KOPT-K1 (cell line): Measurements from ENCODE around the gene PAQR5.
"Not testable (repeated sequence)": the region's sequence is repeated elsewhere in the genome, so short reads cannot be mapped to it uniquely, and the experiment has no call there.

ENCODE experiments used
- H3K27ac ChIP-seq: fragments of 200-600 bp; sonication (generic); 2 replicates; pipeline ENCODE4 v1.5.1; 2016; ENCODE audit warnings: antibody characterized with exemption, mild to moderate bottlenecking, low read depth, low read length; ENCODE audit not compliant: poor library complexity, severe bottlenecking
- H3K36me3 ChIP-seq: fragments of 200-600 bp; sonication (generic); 2 replicates; pipeline ENCODE4 v1.5.1; 2017; ENCODE audit warnings: antibody characterized with exemption, mild to moderate bottlenecking, low read length, moderate library complexity; ENCODE audit not compliant: insufficient read depth
- H3K9me3 ChIP-seq: fragments of 200-600 bp; sonication (generic); 2 replicates; pipeline ENCODE4 v1.5.1; 2017; ENCODE audit warnings: antibody characterized with exemption, low read length, mild to moderate bottlenecking; ENCODE audit not compliant: insufficient read depth, poor library complexity, severe bottlenecking

Gene PAQR5

GRCh38 chr15:69288531-69289341 lies 10.0 kb upstream of the PAQR5 start:
- H3K27ac ChIP-seq: no peak overlapping the region
- H3K36me3 ChIP-seq: no peaks in the 10 kb centered on the region
- no peaks in the 10 kb centered on the region for H3K9me3 ChIP-seq

GRCh38 chr15:69289342-69290146 lies 9.2 kb upstream of the PAQR5 start:
- Histone ChIP-seq H3K27ac (no peak overlapping the region), H3K9me3 (no peaks in the 10 kb centered on the region)

GRCh38 chr15:69290346-69291164 lies 8.2 kb upstream of the PAQR5 start:
- Histone ChIP-seq H3K9me3 (no peaks in the 10 kb centered on the region), H3K27ac (no peak overlapping the region), H3K36me3 (no peaks in the 10 kb centered on the region)

More at GRCh38 chr15:69289342-69290146, 9.2 kb upstream of the PAQR5 start:
- no peaks in the 10 kb centered on the region for H3K36me3 ChIP-seq

GRCh38 chr15:69291651-69292050 lies 7.1 kb upstream of the PAQR5 start:
- not testable (repeated sequence) for H3K27ac ChIP-seq, H3K9me3 ChIP-seq, H3K36me3 ChIP-seq

- Histone ChIP-seq H3K27ac (no peak overlapping the region), H3K9me3 (no peaks in the 10 kb centered on the region)
Measured at GRCh38 chr15:69292826-69293420, 5.8 kb upstream of the PAQR5 start.

GRCh38 chr15:69293741-69294615 lies 4.7 kb upstream of the PAQR5 start:
- Histone ChIP-seq H3K36me3 (no peaks in the 10 kb centered on the region), H3K27ac (no peak overlapping the region), H3K9me3 (no peaks in the 10 kb centered on the region)

More at GRCh38 chr15:69292826-69293420, 5.8 kb upstream of the PAQR5 start:
- no peaks in the 10 kb centered on the region for H3K36me3 ChIP-seq

- H3K27ac ChIP-seq: no peak overlapping the region
- no peaks in the 10 kb centered on the region for H3K36me3 ChIP-seq
- no peaks in the 10 kb centered on the region for H3K9me3 ChIP-seq
Measured at GRCh38 chr15:69296606-69297005, 2.1 kb upstream of the PAQR5 start.

GRCh38 chr15:69297642-69298353 lies 914 bp upstream of the PAQR5 start:
- Histone ChIP-seq H3K36me3 (no peaks in the 10 kb centered on the region), H3K9me3 (no peaks in the 10 kb centered on the region), H3K27ac (no peak overlapping the region)

GRCh38 chr15:69298354-69298696 lies 387 bp upstream of the PAQR5 start:
- no peak overlapping the region for H3K27ac ChIP-seq
- no peaks in the 10 kb centered on the region for H3K36me3 ChIP-seq
- no peaks in the 10 kb centered on the region for H3K9me3 ChIP-seq

GRCh38 chr15:69299451-69299886 lies 757 bp downstream of the PAQR5 start:
- no peaks in the 10 kb centered on the region for H3K9me3 ChIP-seq
- no peak overlapping the region for H3K27ac ChIP-seq
- H3K36me3 ChIP-seq: no peaks in the 10 kb centered on the region

GRCh38 chr15:69299943-69300588 lies 1.4 kb downstream of the PAQR5 start:
- Histone ChIP-seq H3K27ac (no peak overlapping the region), H3K9me3 (no peaks in the 10 kb centered on the region), H3K36me3 (no peaks in the 10 kb centered on the region)

- not testable (repeated sequence) for H3K36me3 ChIP-seq, H3K9me3 ChIP-seq, H3K27ac ChIP-seq
Measured at GRCh38 chr15:69301101-69301500, 2.4 kb downstream of the PAQR5 start.

GRCh38 chr15:69302087-69302486 lies 3.4 kb downstream of the PAQR5 start:
- H3K36me3 ChIP-seq, H3K27ac ChIP-seq, H3K9me3 ChIP-seq: not testable (repeated sequence)
